Measurements from ENCODE around the gene TTC34. TPM values are rescaled to one million over a fixed set of nuclear protein-coding genes. Genes with fewer than 3 reads are reported as not detected.

Gene TTC34
- total RNA-seq, 4 donors from 2014 or later: 0.84 to 1.2 (median 1.0) TPM

- no peaks in the 10 kb centered on the region for H3K4me1 ChIP-seq
- TF ChIP-seq EP300 (IDR thresholded peaks at IDR 0.05) (no peak), POLR2A (IDR thresholded peaks at IDR 0.05) (no peak)
- TF ChIP-seq, protein P1, sequence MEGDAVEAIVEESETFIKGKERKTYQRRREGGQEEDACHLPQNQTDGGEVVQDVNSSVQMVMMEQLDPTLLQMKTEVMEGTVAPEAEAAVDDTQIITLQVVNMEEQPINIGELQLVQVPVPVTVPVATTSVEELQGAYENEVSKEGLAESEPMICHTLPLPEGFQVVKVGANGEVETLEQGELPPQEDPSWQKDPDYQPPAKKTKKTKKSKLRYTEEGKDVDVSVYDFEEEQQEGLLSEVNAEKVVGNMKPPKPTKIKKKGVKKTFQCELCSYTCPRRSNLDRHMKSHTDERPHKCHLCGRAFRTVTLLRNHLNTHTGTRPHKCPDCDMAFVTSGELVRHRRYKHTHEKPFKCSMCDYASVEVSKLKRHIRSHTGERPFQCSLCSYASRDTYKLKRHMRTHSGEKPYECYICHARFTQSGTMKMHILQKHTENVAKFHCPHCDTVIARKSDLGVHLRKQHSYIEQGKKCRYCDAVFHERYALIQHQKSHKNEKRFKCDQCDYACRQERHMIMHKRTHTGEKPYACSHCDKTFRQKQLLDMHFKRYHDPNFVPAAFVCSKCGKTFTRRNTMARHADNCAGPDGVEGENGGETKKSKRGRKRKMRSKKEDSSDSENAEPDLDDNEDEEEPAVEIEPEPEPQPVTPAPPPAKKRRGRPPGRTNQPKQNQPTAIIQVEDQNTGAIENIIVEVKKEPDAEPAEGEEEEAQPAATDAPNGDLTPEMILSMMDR (IDR thresholded peaks at IDR 0.05): no peak
- WGBS, 2 donors: 65 to 77% methylated on average over 7 to 10 of the region's 10 CpGs
- no peak overlapping the region for H3K4me3 ChIP-seq
- no peaks in the 10 kb centered on the region for H3K36me3 ChIP-seq
- H3K27ac ChIP-seq: no peak overlapping the region
- no peaks in the 10 kb centered on the region for H3K27me3 ChIP-seq
- peaks cover 0 to 51% (median 0%) of the 10 kb centered on the region in 4 donors for H3K9me3 ChIP-seq
- no peak for DNase-seq (ENCODE audit: low spot score in 2 of 2)
Measured at GRCh38 chr1:2650967-2651645, 150.4 kb downstream of the TTC34 start.

DNA sequence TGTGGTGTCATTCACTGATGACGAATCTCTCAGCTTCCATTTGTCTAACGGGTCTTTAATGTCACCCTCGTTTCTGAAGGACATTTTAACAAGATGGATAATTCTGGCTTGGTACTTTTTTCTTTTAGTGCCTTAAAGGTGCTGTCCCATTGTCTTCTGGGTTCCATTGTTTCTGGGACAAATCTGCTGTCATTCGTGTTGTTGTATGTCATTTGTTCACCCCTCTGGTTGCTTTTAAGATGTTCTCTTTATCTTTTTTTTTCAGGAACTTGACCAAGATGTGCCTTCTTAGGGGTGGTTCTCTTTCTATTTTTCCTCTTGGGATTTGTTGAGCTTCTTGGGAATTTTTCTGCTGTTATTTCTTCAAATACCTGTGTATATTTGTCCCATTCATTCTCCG, 154.7 kb downstream of the TTC34 start:
- Histone ChIP-seq H3K27me3 (no peaks in the 10 kb centered on the region), H3K36me3 (no peaks in the 10 kb centered on the region), H3K4me1 (peaks cover 0 to 13% (median 6%) of the 10 kb centered on the region in 4 donors), H3K4me3 (no peak overlapping the region), H3K27ac (no peak overlapping the region), H3K9me3 (peaks cover 0 to 39% (median 0%) of the 10 kb centered on the region in 4 donors)
- no peak for DNase-seq (ENCODE audit: low spot score in 2 of 2)
- TF ChIP-seq EP300 (IDR thresholded peaks at IDR 0.05): no peak
- TF ChIP-seq, protein P1 (IDR thresholded peaks at IDR 0.05): no peak
- TF ChIP-seq POLR2A (IDR thresholded peaks at IDR 0.05): no peak
- 78 to 82% methylated on average over 5 of the region's 5 CpGs for WGBS, 2 donors

DNA sequence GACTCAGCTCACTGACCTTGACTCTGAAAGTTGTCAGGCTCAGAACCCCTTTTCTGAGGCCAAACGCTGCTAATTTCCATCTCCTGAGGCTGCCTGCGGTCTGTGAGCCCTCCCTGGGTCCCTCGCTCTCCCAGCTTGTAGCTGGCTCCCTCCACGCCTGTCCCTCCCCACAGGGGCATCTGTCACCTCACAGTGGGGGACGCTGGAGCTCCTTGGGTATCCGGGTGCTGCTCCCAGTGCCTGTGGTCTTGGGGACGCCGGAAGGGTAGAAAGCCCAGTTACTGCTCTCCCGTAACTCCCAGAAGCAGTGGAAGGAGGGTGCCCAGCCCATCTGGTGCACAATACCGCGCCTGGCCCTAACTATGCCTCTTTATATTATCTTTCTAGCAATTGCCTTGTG, 155.7 kb downstream of the TTC34 start:
- no peak for DNase-seq (ENCODE audit: low spot score in 2 of 2)
- Histone ChIP-seq H3K36me3 (no peaks in the 10 kb centered on the region), H3K27ac (no peak overlapping the region), H3K9me3 (peaks cover 0 to 39% (median 0%) of the 10 kb centered on the region in 4 donors), H3K27me3 (no peaks in the 10 kb centered on the region), H3K4me3 (no peak overlapping the region), H3K4me1 (peaks cover 0 to 21% (median 10%) of the 10 kb centered on the region in 4 donors)
- TF ChIP-seq POLR2A (IDR thresholded peaks at IDR 0.05): no peak
- TF ChIP-seq, protein P1 (IDR thresholded peaks at IDR 0.05): no peak
- no peak for TF ChIP-seq EP300 (IDR thresholded peaks at IDR 0.05)
- WGBS, 2 donors: 83 to 85% methylated on average over 5 to 11 of the region's 11 CpGs

DNA sequence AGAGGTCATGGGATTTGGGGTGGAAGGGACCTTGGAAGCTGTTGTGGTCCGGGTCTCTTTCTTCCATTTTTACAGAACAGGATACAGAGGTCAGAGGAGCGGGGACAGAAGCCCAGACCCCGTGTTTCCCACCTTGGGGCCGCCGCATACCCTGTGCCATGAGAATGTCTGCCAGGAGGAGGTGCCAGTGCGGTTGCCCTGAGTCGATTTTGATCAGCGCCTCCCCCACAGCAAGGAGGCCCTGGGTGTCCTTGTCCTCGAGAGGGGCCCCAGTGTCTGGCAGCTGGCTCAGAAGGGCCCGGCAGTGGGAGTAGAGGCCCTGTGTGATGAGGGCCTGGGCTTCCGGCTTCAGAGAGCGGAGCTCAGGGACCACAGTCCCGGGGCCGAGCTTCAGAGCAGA, 156.3 kb downstream of the TTC34 start:
- TF ChIP-seq EP300 (IDR thresholded peaks at IDR 0.05): no peak
- TF ChIP-seq, protein P1 (IDR thresholded peaks at IDR 0.05): no peak
- no peak for TF ChIP-seq POLR2A (IDR thresholded peaks at IDR 0.05)
- no peak overlapping the region for H3K4me3 ChIP-seq
- no peak overlapping the region for H3K27ac ChIP-seq
- H3K9me3 ChIP-seq: peaks cover 0 to 39% (median 0%) of the 10 kb centered on the region in 4 donors
- DNase-seq (ENCODE audit: low spot score in 2 of 2): no peak
- H3K36me3 ChIP-seq: no peaks in the 10 kb centered on the region
- peaks cover 0 to 27% (median 10%) of the 10 kb centered on the region in 4 donors for H3K4me1 ChIP-seq
- no peaks in the 10 kb centered on the region for H3K27me3 ChIP-seq
- 62 to 84% methylated on average over 10 to 13 of the region's 14 CpGs for WGBS, 2 donors

DNA sequence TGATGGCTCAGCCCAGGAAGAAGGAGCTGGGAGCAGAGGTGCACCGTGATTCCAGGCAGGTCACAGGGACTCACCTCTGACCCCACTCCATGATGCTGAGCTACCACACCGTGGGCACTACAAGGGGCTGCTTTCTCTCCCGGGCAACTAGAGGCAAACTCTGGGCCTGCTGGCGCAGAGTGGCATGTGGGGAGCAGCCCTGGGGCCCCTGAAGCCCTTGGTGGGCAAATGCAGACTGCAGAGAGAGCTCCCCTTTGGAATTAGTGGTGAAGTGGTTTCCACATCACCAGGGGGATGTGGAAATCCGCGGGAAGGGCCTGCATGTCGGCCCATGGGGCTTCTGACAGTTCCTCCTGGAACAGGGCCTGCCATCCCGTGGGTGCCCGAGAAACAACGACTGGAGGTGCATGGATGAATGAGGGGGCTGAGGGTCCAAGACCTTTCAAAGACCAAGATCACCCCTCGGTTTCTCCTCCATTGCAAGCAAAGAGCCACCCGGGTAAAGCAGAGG, 156.8 kb downstream of the TTC34 start:
- WGBS, 2 donors: 76 to 89% methylated on average over 9 to 12 of the region's 12 CpGs
- no peak for DNase-seq (ENCODE audit: low spot score in 2 of 2)
- TF ChIP-seq, protein P1 (IDR thresholded peaks at IDR 0.05): no peak
- TF ChIP-seq EP300 (IDR thresholded peaks at IDR 0.05): no peak
- no peak for TF ChIP-seq POLR2A (IDR thresholded peaks at IDR 0.05)
- H3K27me3 ChIP-seq: no peaks in the 10 kb centered on the region
- no peaks in the 10 kb centered on the region for H3K36me3 ChIP-seq
- peaks cover 0 to 31% (median 10%) of the 10 kb centered on the region in 4 donors for H3K4me1 ChIP-seq
- H3K27ac ChIP-seq: no peak overlapping the region
- no peak overlapping the region for H3K4me3 ChIP-seq
- peaks cover 0 to 39% (median 0%) of the 10 kb centered on the region in 4 donors for H3K9me3 ChIP-seq
